ENCODE results near the gene SLC38A1.

The SLC38A1 gene

GRCh38 chr12:46265102-46265501 lies 3.7 kb downstream of the SLC38A1 start:
- TF ChIP-seq CTCF (IDR thresholded peaks at IDR 0.05; ENCODE audit: borderline replicate concordance, insufficient read depth, low read depth, low read length), result no peak

GRCh38 chr12:46264057-46264456 lies 4.8 kb downstream of the SLC38A1 start:
- no peak overlapping the region for H3K4me3 ChIP-seq (ENCODE audit: low read depth, low read length)
- no peak for TF ChIP-seq CTCF (IDR thresholded peaks at IDR 0.05; ENCODE audit: borderline replicate concordance, insufficient read depth, low read depth, low read length)

More at GRCh38 chr12:46265102-46265501, 3.7 kb downstream of the SLC38A1 start:
- H3K4me3 ChIP-seq (ENCODE audit: low read depth, low read length), result no peak overlapping the region

GRCh38 chr12:46263140-46264016 lies 5.5 kb downstream of the SLC38A1 start:
- TF ChIP-seq CTCF (IDR thresholded peaks at IDR 0.05; ENCODE audit: borderline replicate concordance, insufficient read depth, low read depth, low read length), result no peak
- H3K4me3 ChIP-seq (ENCODE audit: low read depth, low read length), result no peak overlapping the region

GRCh38 chr12:46261646-46262045 lies 7.2 kb downstream of the SLC38A1 start:
- TF ChIP-seq CTCF (IDR thresholded peaks at IDR 0.05; ENCODE audit: borderline replicate concordance, insufficient read depth, low read depth, low read length), result no peak
- H3K4me3 ChIP-seq (ENCODE audit: low read depth, low read length), result no peak overlapping the region

GRCh38 chr12:46260913-46261476 lies 7.8 kb downstream of the SLC38A1 start:
- no peak overlapping the region for H3K4me3 ChIP-seq (ENCODE audit: low read depth, low read length)
- no peak for TF ChIP-seq CTCF (IDR thresholded peaks at IDR 0.05; ENCODE audit: borderline replicate concordance, insufficient read depth, low read depth, low read length)

- H3K4me3 ChIP-seq (ENCODE audit: low read depth, low read length), result no peak overlapping the region
- TF ChIP-seq CTCF (IDR thresholded peaks at IDR 0.05; ENCODE audit: borderline replicate concordance, insufficient read depth, low read depth, low read length), result no peak
These were observed 8.5 kb downstream of the SLC38A1 start for GRCh38 chr12:46260124-46260912.
